GM18870 (cell line): ENCODE data around the gene HSFX4.
"Not testable (repeated sequence)": the region's sequence is repeated elsewhere in the genome, so short reads cannot be mapped to it uniquely, and the experiment has no call there.

Source experiments
- ATAC-seq: cut with Tn5 transposase; IDR thresholded peaks from one replicate; pipeline ENCODE4 v1.9.1; 2021; ENCODE audit warnings: moderate library complexity; ENCODE audit not compliant: unreplicated experiment

HSFX4 gene

GRCh38 chrX:149929400-149929799, at the start of gene HSFX4:
HSFX4 (plus strand) TSS chrX:149929573; CDS start chrX:149929645, 72 bp downstream.
- not testable (repeated sequence) for ATAC-seq

GRCh38 chrX:149881081-149881711, 48.2 kb upstream of the HSFX4 start, which contains the start of gene MAGEA8:
MAGEA8 (plus strand) TSS chrX:149881183; CDS start chrX:149884273, 3,090 bp downstream.
- no peak for ATAC-seq

GRCh38 chrX:149890828-149891227, 38.5 kb upstream of the HSFX4 start:
- ATAC-seq: not testable (repeated sequence)

GRCh38 chrX:149898554-149898953, 30.8 kb upstream of the HSFX4 start:
- ATAC-seq: no peak

- ATAC-seq: peak; percentile 82
Measured at GRCh38 chrX:149903889-149904748, 25.3 kb upstream of the HSFX4 start.

GRCh38 chrX:149908308-149908707, 21.1 kb upstream of the HSFX4 start:
- ATAC-seq: peak; percentile 78

GRCh38 chrX:149908727-149909126, 20.6 kb upstream of the HSFX4 start:
- ATAC-seq: no peak

- no peak for ATAC-seq
Measured at GRCh38 chrX:149909324-149910177, 19.8 kb upstream of the HSFX4 start.

GRCh38 chrX:149910178-149910695, 19.1 kb upstream of the HSFX4 start:
- ATAC-seq: no peak

GRCh38 chrX:149916745-149917392, 12.5 kb upstream of the HSFX4 start:
- ATAC-seq: peak; percentile 88

GRCh38 chrX:149923836-149924235, 5.5 kb upstream of the HSFX4 start:
- ATAC-seq: not testable (repeated sequence)

GRCh38 chrX:149924434-149924833, 4.9 kb upstream of the HSFX4 start:
- ATAC-seq: not testable (repeated sequence)

GRCh38 chrX:149927245-149927963, 2.0 kb upstream of the HSFX4 start:
- ATAC-seq: peak; percentile 46

- ATAC-seq: peak; percentile 33
Measured at GRCh38 chrX:149927964-149928258, 1.5 kb upstream of the HSFX4 start.

- ATAC-seq: not testable (repeated sequence)
Measured at GRCh38 chrX:149928635-149929034, 738 bp upstream of the HSFX4 start.

GRCh38 chrX:149931355-149931754, 2.0 kb downstream of the HSFX4 start:
- not testable (repeated sequence) for ATAC-seq

GRCh38 chrX:149932150-149932549, 2.8 kb downstream of the HSFX4 start:
- not testable (repeated sequence) for ATAC-seq

- not testable (repeated sequence) for ATAC-seq
Measured at GRCh38 chrX:149932970-149933369, 3.6 kb downstream of the HSFX4 start.

GRCh38 chrX:149933547-149933946, 4.2 kb downstream of the HSFX4 start:
- ATAC-seq: not testable (repeated sequence)

GRCh38 chrX:149937328-149937727, 8.0 kb downstream of the HSFX4 start:
- ATAC-seq: not testable (repeated sequence)
